T-cell (primary cell): ENCODE measurements around the gene RAB36. TPM values are rescaled to one million over a fixed set of nuclear protein-coding genes. Genes with fewer than 3 reads are reported as not detected.

Source experiments
- ATAC-seq, 4 experiments: fragments of 200-7000 bp in 3 of 4; fragments of 150-1000 bp in 1 of 4; cut with Tn5 transposase; replicated peaks in 1 of 4; 1 replicate in 3 of 4; 2 replicates in 1 of 4; pipeline ENCODE4 v1.10.0; 2021; ENCODE audit warnings: moderate library complexity in 3 of 4, mild to moderate bottlenecking in 2 of 4, moderate number of reproducible peaks in 1 of 4
- CTCF ChIA-PET, 2 donors: fragments of 300-600 bp; sonication (Branson Sonifier 250); formaldehyde crosslinking; loops; one replicate each; lab custom pipeline; 2022; ENCODE audit warnings: antibody characterized with exemption in 2 of 2; lab: Charles Lee
- POLR2A ChIA-PET, 2 donors: fragments of 300-600 bp; sonication (Branson Sonifier 250); formaldehyde crosslinking; loops; one replicate each; lab custom pipeline; 2022; ENCODE audit warnings: antibody characterized with exemption in 2 of 2; lab: Charles Lee
- DNase-seq, 35 experiments: peaks; one replicate each; pipeline versions ENCODE4 v3.0.0 to v3.0.0-alpha.2; 2013 to 2023
- H3K27ac ChIP-seq: one replicate; pipeline ENCODE4 v1.5.1; 2013; ENCODE audit warnings: low read length
- H3K27me3 ChIP-seq, 2 experiments: replicated peaks in 1 of 2; 1 replicate in 1 of 2; 2 replicates in 1 of 2; pipeline versions ENCODE4 v1.6.1 to v1.7.0; 2013; ENCODE audit warnings: low read length in 1 of 2, mixed read lengths in 1 of 2; ENCODE audit not compliant: control insufficient read depth in 2 of 2, insufficient read depth in 2 of 2; ENCODE audit errors: extremely low read depth in 1 of 2
- H3K36me3 ChIP-seq, 2 donors: 1 replicate in 1 of 2; 2 replicates in 1 of 2; pipeline versions ENCODE4 v1.6.1 to v1.7.0; 2013; ENCODE audit warnings: low read length in 1 of 2; ENCODE audit not compliant: control insufficient read depth in 2 of 2, insufficient read depth in 1 of 2; ENCODE audit errors: extremely low read depth in 1 of 2
- H3K4me1 ChIP-seq, 2 experiments: 1 replicate in 1 of 2; 2 replicates in 1 of 2; pipeline versions ENCODE4 v1.6.1 to v1.7.0; 2013; ENCODE audit warnings: low read length in 2 of 2, mixed read lengths in 1 of 2; ENCODE audit not compliant: insufficient read depth in 2 of 2, control insufficient read depth in 1 of 2; ENCODE audit errors: extremely low read depth in 1 of 2
- H3K4me3 ChIP-seq, 2 donors: 1 replicate in 1 of 2; 2 replicates in 1 of 2; pipeline versions ENCODE4 v1.5.1 to v1.7.0; 2013; ENCODE audit warnings: mild to moderate bottlenecking in 2 of 2, low read length in 1 of 2, moderate library complexity in 1 of 2; ENCODE audit not compliant: control insufficient read depth in 1 of 2; ENCODE audit errors: extremely low read depth in 1 of 2
- H3K9me3 ChIP-seq: 2 replicates; pipeline ENCODE4 v1.7.0; 2013
- H3K27ac Mint-ChIP-seq, 2 donors: one replicate each; pipeline ENCODE4 v1.8.0; 2020 to 2021; ENCODE audit warnings: mild to moderate bottlenecking in 2 of 2, mixed read lengths in 2 of 2
- H3K27me3 Mint-ChIP-seq, 2 donors: one replicate each; pipeline ENCODE4 v1.8.0; 2021 to 2022; ENCODE audit warnings: mixed read lengths in 2 of 2
- H3K36me3 Mint-ChIP-seq: one replicate; pipeline ENCODE4 v1.8.0; 2021; ENCODE audit warnings: mixed read lengths
- H3K4me1 Mint-ChIP-seq, 3 donors: one replicate each; pipeline ENCODE4 v1.8.0; 2020 to 2022; ENCODE audit warnings: mixed read lengths in 3 of 3, mild to moderate bottlenecking in 1 of 3
- H3K4me3 Mint-ChIP-seq, 3 donors: one replicate each; pipeline ENCODE4 v1.8.0; 2020 to 2022; ENCODE audit warnings: mild to moderate bottlenecking in 3 of 3, mixed read lengths in 3 of 3, moderate library complexity in 3 of 3
- H3K9me3 Mint-ChIP-seq, 3 donors: one replicate each; pipeline ENCODE4 v1.8.0; 2020 to 2022; ENCODE audit warnings: mixed read lengths in 3 of 3
- WGBS: methylation state at CpG from one replicate; pipeline ENCODE4 v1.1.5; 2013; ENCODE audit warnings: missing lambda C conversion rate; ENCODE audit not compliant: insufficient coverage; 5-methylcytosine and 5-hydroxymethylcytosine counted together
- total RNA-seq, 35 experiments: library from RNA in 6 of 35; stranded (reverse) in 6 of 35; fragments of 120-200 nt in 1 of 35; gene quantifications; one replicate each; pipeline versions ENCODE4 v1.2.1 to v1.2.4 and lab custom pipeline; 2013 to 2026

Gene RAB36
- total RNA-seq, 5 donors from 2014 or later (not counting 1 experiment from before 2014, with no cell fraction given), result 0.18 to 1.8 (median 0.47) TPM

DNA sequence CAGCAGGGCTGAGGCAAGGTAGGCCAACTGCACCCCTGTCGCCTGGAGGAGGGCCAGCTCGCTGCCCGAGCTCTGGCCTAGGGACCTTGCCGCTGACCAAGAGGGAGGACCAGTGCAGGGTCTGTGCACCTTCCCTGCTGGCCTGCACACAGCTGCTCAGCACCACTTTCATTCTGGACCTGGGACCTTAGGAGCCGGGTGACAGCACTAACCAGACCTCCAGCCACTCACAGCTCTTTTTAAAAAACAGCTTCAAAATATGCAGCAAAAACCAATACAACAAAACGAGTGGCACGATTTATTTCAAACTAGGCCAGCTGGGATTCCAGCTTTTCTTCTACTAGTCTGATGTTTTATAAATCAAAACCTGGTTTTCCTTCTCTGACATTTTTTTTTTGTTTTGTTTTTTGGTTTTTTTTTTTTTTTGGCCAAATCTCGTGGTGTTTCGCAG is 21.4 kb upstream of the RAB36 start:
- Mint-ChIP-seq H3K4me1 (peaks cover 11 to 25% (median 15%) of the 10 kb centered on the region in 3 donors), H3K36me3 (no peaks in the 10 kb centered on the region), H3K9me3 (no peaks in the 10 kb centered on the region), H3K4me3 (no peak overlapping the region), H3K27me3 (peaks cover 0 to 2% of the 10 kb centered on the region in 2 donors), H3K27ac (no peak overlapping the region)
- CTCF ChIA-PET, result interaction anchor here in 1 of 2 donors (0.7 to 1.1 kb wide), 4 partner anchors 21 to 240 kb away, joined by 3 to 4 read pairs (median 4); no protein-coding TSS in a partner anchor
- DNase-seq (no peak), ATAC-seq (no peak)
- no peak overlapping the region for H3K4me3 ChIP-seq
- no peaks in the 10 kb centered on the region for H3K36me3 ChIP-seq
- no peak overlapping the region for H3K27ac ChIP-seq
- peaks cover 0 to 13% of the 10 kb centered on the region in 2 experiments for H3K27me3 ChIP-seq
- POLR2A ChIA-PET, result no interaction called here
- peaks cover 6 to 23% of the 10 kb centered on the region in 2 experiments for H3K4me1 ChIP-seq
- 72% methylated on average over 5 of the region's 9 CpGs for WGBS
- H3K9me3 ChIP-seq, result no peaks in the 10 kb centered on the region

- peaks cover 0 to 13% of the 10 kb centered on the region in 2 experiments for H3K27me3 ChIP-seq
- peaks cover 0 to 2% of the 10 kb centered on the region in 2 donors for H3K27me3 Mint-ChIP-seq
- DNase-seq (no peak), ATAC-seq (no peak)
- H3K4me1 Mint-ChIP-seq, result peaks cover 2 to 17% (median 6%) of the 10 kb centered on the region in 3 donors
- no peak overlapping the region for H3K27ac Mint-ChIP-seq
- ChIA-PET CTCF (interaction anchor here in 1 of 2 donors (1.1 kb wide), 1 partner anchor 20 kb away, joined by 3 read pairs; no protein-coding TSS in a partner anchor), POLR2A (interaction anchor here in 1 of 2 donors (0.5 kb wide), 1 partner anchor 282 kb away, joined by 3 read pairs; no protein-coding TSS in a partner anchor)
- no peak overlapping the region for H3K27ac ChIP-seq
- 92% methylated on average over 6 of the region's 19 CpGs for WGBS
- no peaks in the 10 kb centered on the region for H3K36me3 Mint-ChIP-seq
- H3K36me3 ChIP-seq, result no peaks in the 10 kb centered on the region
- H3K9me3 ChIP-seq, result no peaks in the 10 kb centered on the region
- H3K4me3 ChIP-seq, result no peak overlapping the region
- peaks cover 3 to 14% of the 10 kb centered on the region in 2 experiments for H3K4me1 ChIP-seq
- H3K9me3 Mint-ChIP-seq, result no peaks in the 10 kb centered on the region
- no peak overlapping the region for H3K4me3 Mint-ChIP-seq
These were observed 20.4 kb upstream of the RAB36 start for GRCh38 chr22:23124611-23125511.

DNA sequence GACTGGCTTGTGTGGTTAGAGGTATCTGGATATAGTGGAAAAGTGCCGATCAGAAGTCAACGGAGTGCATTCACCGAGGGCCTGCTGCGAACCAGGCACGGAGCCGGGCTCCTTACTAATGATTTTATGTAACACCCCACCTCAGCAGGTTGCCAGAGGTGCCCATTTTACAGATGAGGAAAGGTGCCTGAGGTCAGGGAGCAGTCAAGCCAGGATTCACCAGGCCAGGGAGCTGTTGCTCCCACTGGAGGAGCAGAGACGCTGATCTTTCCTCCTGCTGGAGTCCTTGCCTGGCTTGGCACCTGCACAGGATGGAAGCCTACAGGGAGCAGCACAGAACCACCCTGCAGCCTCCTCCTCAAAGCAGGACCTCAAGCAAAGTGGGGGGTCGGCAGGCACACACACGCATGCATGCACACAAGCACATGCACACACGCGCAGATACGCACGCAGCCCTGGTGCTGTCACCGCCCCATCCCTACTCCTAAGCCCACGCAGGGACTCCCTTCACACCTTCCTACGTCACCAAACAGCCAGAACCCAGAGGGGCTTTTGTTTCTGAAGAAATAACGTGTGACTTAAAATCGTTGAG is 19.7 kb upstream of the RAB36 start:
- Mint-ChIP-seq H3K4me1 (peaks cover 0 to 10% (median 3%) of the 10 kb centered on the region in 3 donors), H3K9me3 (no peaks in the 10 kb centered on the region), H3K27ac (no peak overlapping the region), H3K27me3 (peaks cover 0 to 2% of the 10 kb centered on the region in 2 donors), H3K36me3 (no peaks in the 10 kb centered on the region), H3K4me3 (no peak overlapping the region)
- H3K27me3 ChIP-seq, result peaks cover 0 to 7% of the 10 kb centered on the region in 2 experiments
- 91% methylated on average over 11 of the region's 18 CpGs for WGBS
- ChIA-PET CTCF (interaction anchor here in 1 of 2 donors (3.9 kb wide), 1 partner anchor 165 kb away, joined by 25 read pairs; no protein-coding TSS in a partner anchor), POLR2A (no interaction called here)
- H3K9me3 ChIP-seq, result no peaks in the 10 kb centered on the region
- ATAC-seq, result no peak
- H3K27ac ChIP-seq, result no peak overlapping the region
- H3K4me3 ChIP-seq, result no peak overlapping the region
- no peak for DNase-seq
- peaks cover 0 to 9% of the 10 kb centered on the region in 2 experiments for H3K4me1 ChIP-seq
- H3K36me3 ChIP-seq, result no peaks in the 10 kb centered on the region

DNA sequence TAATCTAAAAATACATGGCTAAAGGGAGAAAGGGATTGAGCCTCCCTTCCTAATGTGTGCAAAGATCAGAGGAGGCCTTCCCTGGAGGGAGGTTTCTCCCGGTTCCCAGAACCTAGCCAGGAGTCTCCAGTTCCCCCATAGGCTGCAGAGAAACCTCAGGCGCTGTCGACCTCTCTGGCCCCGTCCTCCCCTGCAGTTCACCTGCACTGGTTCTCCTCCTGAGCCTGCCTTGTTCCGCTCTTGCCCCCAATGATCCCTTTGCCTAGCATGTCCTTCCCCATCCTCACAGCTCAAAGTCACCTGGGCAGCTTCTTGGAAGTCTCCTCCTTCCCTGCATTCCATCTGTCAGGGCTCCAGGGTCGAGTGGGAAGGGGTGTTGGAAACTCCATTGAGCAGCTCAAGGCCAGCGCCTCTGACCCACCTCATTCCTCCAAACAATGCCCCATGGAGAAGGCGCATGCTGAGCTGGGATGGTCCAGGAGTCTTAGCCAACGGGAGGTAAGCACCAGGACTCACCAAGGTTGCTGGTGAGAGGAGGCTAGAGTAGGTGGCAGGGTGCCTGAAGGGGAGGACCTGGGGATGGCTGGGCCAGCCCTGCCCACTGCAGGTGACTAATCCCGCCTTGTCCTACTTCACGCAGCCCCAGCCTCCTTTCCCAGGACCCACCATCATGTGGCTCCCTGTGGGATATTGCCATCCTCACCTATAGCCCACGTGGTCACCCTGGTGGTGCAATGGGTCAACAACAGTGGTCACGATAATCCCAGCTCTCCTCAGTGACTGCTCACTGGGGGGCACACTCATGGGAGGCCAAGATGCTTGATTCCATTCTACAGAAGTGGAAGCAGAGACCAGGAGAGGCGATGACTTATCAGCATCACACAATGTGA is 18.9 kb upstream of the RAB36 start:
- POLR2A ChIA-PET, result no interaction called here
- ATAC-seq (no peak), DNase-seq (no peak)
- Histone ChIP-seq H3K36me3 (no peaks in the 10 kb centered on the region), H3K27ac (no peak overlapping the region), H3K9me3 (no peaks in the 10 kb centered on the region), H3K4me3 (no peak overlapping the region), H3K4me1 (peaks cover 0 to 9% of the 10 kb centered on the region in 2 experiments), H3K27me3 (peaks cover 0 to 7% of the 10 kb centered on the region in 2 experiments)
- Mint-ChIP-seq H3K4me1 (peaks cover 0 to 5% (median 2%) of the 10 kb centered on the region in 3 donors), H3K36me3 (no peaks in the 10 kb centered on the region), H3K9me3 (no peaks in the 10 kb centered on the region), H3K4me3 (no peak overlapping the region), H3K27me3 (peaks cover 0 to 2% of the 10 kb centered on the region in 2 donors), H3K27ac (no peak overlapping the region)
- 64% methylated on average over 8 of the region's 14 CpGs for WGBS
- CTCF ChIA-PET, result interaction anchor here in 1 of 2 donors (3.9 kb wide), 1 partner anchor 166 kb away, joined by 25 read pairs; no protein-coding TSS in a partner anchor

DNA sequence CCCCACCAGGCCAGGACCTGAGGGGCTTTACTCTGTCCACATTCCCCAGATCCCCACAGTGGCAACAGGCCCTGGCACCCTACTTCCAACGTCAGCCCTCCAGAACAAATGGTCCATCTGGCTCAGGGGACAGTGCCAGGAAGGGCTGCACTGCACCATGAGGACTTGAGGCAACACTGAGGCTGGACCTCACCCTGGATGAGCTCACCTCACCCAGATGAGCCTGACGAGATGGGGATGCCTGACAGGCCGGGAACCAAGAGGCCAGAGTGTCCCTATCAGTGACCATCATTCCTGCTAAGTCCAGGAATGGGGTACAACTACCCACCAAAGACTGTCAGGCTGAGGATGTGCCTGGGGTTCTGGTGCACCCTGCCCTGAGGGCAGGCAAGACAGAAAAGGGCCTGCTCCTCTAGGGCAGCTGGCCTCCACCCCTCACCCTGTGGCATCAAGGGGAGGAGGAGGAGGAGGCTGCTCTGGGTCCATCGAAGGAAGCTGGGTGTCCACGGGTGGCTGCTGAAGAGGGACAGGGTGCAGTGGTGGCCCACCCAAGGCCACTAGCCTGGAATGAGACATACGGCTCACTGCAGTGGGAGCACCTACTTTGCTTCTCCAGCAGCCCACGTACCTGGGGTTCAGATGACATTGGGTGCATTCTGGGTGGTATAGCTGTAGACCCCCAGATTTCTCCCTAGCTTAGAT is 18.1 kb upstream of the RAB36 start:
- H3K9me3 Mint-ChIP-seq, result no peaks in the 10 kb centered on the region
- peaks cover 0 to 7% of the 10 kb centered on the region in 2 experiments for H3K27me3 ChIP-seq
- ChIA-PET POLR2A (no interaction called here), CTCF (interaction anchor here (0.7 to 3.9 kb wide), 4 partner anchors 167 to 1446 kb away, joined by 3 to 25 read pairs (median 6); no protein-coding TSS in a partner anchor)
- H3K27ac Mint-ChIP-seq, result no peak overlapping the region
- peaks cover 0 to 9% of the 10 kb centered on the region in 2 experiments for H3K4me1 ChIP-seq
- H3K4me3 Mint-ChIP-seq, result no peak overlapping the region
- peaks cover 0 to 5% (median 2%) of the 10 kb centered on the region in 3 donors for H3K4me1 Mint-ChIP-seq
- no peaks in the 10 kb centered on the region for H3K36me3 ChIP-seq
- no peaks in the 10 kb centered on the region for H3K36me3 Mint-ChIP-seq
- DNase-seq (no peak), ATAC-seq (no peak)
- 87% methylated on average over 5 of the region's 7 CpGs for WGBS
- H3K27me3 Mint-ChIP-seq, result peaks cover 0 to 2% of the 10 kb centered on the region in 2 donors
- no peak overlapping the region for H3K4me3 ChIP-seq
- H3K27ac ChIP-seq, result no peak overlapping the region
- no peaks in the 10 kb centered on the region for H3K9me3 ChIP-seq
